Left lung (tissue), 10 donors: ENCODE results near the gene SUPT4H1. TPM values are rescaled to one million over a fixed set of nuclear protein-coding genes. Genes with fewer than 3 reads are reported as not detected.

Experiments
- ATAC-seq: fragments of 200-7000 bp; cut with Tn5 transposase; one replicate; pipeline ENCODE4 v1.9.1; 2020; ENCODE audit warnings: moderate library complexity
- DNase-seq, 4 donors: peaks; one replicate each; pipeline ENCODE4 v3.0.0-alpha.2; 2013 to 2020
- H3K27ac ChIP-seq, 2 donors: fragments of 200-600 bp; sonication (generic) in 1 of 2; one replicate each; pipeline versions ENCODE4 v1.5.0 to v1.8.0; 2020 to 2021
- H3K27me3 ChIP-seq, 2 donors: fragments of 200-600 bp; sonication (generic) in 1 of 2; one replicate each; pipeline versions ENCODE4 v1.5.0 to v1.8.0; 2020 to 2021
- H3K36me3 ChIP-seq, 2 donors: fragments of 200-600 bp; sonication (generic) in 1 of 2; one replicate each; pipeline versions ENCODE4 v1.5.0 to v1.8.0; 2020 to 2021
- H3K4me1 ChIP-seq, 2 donors: fragments of 200-600 bp; one replicate each; pipeline ENCODE4 v1.8.0; 2021
- H3K4me3 ChIP-seq, 2 donors: fragments of 200-600 bp; sonication (generic) in 1 of 2; one replicate each; pipeline versions ENCODE4 v1.5.0 to v1.8.0; 2020 to 2021; ENCODE audit warnings: mild to moderate bottlenecking in 1 of 2
- H3K9me3 ChIP-seq, 2 donors: fragments of 200-600 bp; sonication (generic) in 1 of 2; one replicate each; pipeline versions ENCODE4 v1.5.0 to v1.8.0; 2020 to 2021
- intact Hi-C, 2 donors: fragments of 100-400 bp; cut with DNase I; formaldehyde crosslinking; loops; one replicate each; pipeline versions ENCODE4 v1.11.2 to v1.14.2; 2022
- polyA plus RNA-seq, 6 donors: library from polyadenylated mRNA; unstranded; fragments of 120-200 nt; gene quantifications; one replicate each; pipeline ENCODE4 v1.2.1, GENCODE V29; 2013; ENCODE audit not compliant: insufficient read length in 6 of 6
- total RNA-seq, 2 donors: library from RNA; stranded (reverse); fragmentation: NEBNext Ultra II Directional; extraction: Animal tissue kit (Norgen Biotek cat#: 25700); gene quantifications; one replicate each; pipeline ENCODE4 v1.2.1, GENCODE V29; 2021
- TF ChIP-seq, protein P1 (sequence below), 2 donors: fragments of 200-600 bp; sonication (generic) in 1 of 2; IDR thresholded peaks; one replicate each; pipeline versions ENCODE4 v1.5.0 to v1.8.0; 2021; ENCODE audit warnings: antibody characterized with exemption in 2 of 2
- donor health status: DM: no; HTN: yes; CAD: no.
- donor health status: DM: no; HTN: no; CAD: no.

SUPT4H1 gene
- total and polyA plus RNA-seq, 8 donors = 68.4 to 139 (median 124) TPM

DNA sequence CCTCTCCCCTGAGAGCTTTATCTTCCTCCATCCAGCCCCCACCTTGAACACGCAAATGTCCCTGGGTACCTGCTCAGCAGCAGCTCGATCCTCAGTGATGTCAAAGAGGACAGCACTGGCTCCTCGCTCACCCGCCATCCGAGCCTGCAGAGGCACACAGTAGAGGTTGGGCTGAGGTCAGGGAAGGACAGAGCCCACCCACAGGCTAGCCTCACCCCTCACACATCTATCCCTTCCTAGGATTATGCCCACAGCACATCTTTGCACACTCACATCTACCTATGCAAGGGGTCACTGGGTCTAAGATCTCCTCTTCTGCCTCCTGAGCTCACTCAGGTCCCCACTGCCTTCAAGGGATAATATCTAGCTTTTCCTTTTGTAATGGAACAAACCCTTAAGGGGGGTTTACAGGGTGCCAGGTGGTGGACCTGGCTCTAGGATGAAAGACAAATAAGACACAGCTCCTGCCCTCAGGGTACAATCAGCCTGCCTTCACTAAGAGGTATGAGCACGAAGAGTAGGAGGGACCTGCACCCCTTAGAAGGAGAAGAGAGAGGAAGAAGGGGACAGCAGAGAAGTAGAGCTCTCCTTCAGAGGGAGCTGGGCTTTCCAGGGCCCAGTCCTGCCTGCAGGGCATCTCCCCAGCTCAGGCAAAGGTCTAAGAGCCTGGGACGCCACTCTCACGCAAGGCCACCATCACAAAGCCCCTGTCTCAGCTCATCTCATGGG lies 11.6 kb upstream of the SUPT4H1 start:
- H3K4me1 ChIP-seq = no peaks in the 10 kb centered on the region
- no peaks in the 10 kb centered on the region for H3K36me3 ChIP-seq
- H3K9me3 ChIP-seq = no peaks in the 10 kb centered on the region
- H3K4me3 ChIP-seq = no peak overlapping the region
- ATAC-seq (no peak), DNase-seq (no peak)
- H3K27me3 ChIP-seq = no peaks in the 10 kb centered on the region
- intact Hi-C loops = no loop called here
- TF ChIP-seq, protein P1, sequence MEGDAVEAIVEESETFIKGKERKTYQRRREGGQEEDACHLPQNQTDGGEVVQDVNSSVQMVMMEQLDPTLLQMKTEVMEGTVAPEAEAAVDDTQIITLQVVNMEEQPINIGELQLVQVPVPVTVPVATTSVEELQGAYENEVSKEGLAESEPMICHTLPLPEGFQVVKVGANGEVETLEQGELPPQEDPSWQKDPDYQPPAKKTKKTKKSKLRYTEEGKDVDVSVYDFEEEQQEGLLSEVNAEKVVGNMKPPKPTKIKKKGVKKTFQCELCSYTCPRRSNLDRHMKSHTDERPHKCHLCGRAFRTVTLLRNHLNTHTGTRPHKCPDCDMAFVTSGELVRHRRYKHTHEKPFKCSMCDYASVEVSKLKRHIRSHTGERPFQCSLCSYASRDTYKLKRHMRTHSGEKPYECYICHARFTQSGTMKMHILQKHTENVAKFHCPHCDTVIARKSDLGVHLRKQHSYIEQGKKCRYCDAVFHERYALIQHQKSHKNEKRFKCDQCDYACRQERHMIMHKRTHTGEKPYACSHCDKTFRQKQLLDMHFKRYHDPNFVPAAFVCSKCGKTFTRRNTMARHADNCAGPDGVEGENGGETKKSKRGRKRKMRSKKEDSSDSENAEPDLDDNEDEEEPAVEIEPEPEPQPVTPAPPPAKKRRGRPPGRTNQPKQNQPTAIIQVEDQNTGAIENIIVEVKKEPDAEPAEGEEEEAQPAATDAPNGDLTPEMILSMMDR (IDR thresholded peaks at IDR 0.05) = no peak
- H3K27ac ChIP-seq = no peak overlapping the region

DNA sequence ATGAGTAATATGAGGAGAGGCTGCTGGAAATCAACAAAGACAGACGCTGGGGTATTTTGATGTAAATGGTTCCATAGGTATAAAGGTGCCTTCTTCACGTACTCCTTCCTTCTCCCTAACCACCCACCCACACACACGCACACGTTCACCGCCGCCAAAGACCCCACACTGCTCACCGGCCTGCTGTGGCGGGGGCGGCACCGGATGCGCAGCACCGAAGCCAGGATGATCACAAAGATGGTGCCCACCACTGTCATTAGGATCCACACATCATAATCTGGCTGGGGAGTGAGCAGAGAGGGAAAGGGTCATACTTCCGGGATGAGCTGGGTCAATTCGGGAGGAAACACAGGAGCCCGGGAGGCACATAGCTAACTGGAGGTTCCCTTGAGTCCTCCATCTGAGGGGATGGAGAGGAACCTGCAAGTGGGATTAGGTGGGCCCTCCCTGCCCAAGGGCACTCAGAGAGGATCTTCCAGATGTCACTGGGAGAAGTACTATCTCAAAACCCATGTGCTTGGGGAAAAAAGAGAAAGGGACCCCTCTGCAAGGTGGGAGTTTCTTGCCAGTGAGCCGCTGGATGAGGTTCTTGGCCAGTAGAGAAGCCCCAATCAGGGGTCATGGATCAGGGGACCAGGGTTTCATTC lies 10.5 kb upstream of the SUPT4H1 start:
- H3K4me1 ChIP-seq = no peaks in the 10 kb centered on the region
- H3K36me3 ChIP-seq = peaks cover 0 to 7% of the 10 kb centered on the region in 2 donors
- no peak overlapping the region for H3K27ac ChIP-seq
- TF ChIP-seq, protein P1 (IDR thresholded peaks at IDR 0.05) = no peak
- intact Hi-C loops = no loop called here
- DNase-seq (no peak), ATAC-seq (no peak)
- no peak overlapping the region for H3K4me3 ChIP-seq
- H3K9me3 ChIP-seq = no peaks in the 10 kb centered on the region
- no peaks in the 10 kb centered on the region for H3K27me3 ChIP-seq

DNA sequence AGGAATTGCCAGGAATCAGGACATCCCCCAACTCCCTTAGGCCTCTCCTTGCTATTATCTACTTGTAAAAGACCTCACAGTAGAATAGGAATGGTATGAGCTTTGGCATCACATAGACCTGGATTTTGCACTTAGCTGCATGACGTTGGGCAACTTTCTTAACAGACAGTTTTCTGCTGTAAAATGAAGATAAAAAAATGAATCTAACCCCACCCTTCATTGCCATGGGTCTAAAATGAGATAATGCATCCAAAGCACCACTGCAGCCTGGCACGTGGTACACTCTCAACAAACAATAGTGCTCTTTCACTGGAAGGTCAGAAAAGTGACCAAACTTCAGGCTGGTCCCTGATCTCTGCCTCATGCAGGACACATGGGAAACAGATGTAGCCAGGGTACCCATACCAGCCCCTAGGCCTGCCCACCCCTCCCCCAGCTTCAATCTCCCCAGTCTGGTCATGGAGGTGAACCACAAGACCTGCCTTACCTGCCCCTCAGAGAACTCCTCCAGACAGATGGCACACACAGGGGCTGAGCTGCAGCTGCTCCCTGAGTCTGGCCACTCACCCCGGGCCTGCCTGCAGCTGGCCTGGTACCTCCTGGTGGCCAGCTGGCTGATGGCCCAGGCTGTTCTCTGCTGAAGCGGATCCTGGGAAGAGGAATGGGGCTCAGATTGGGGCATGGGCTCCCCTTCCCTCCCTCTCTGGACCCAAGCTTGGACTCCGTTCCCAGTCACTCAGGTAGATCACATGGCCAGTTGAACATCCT lies 8.5 kb upstream of the SUPT4H1 start:
- Histone ChIP-seq H3K9me3 (no peaks in the 10 kb centered on the region), H3K27me3 (no peaks in the 10 kb centered on the region), H3K27ac (no peak overlapping the region), H3K4me3 (no peak overlapping the region), H3K36me3 (peaks cover 0 to 7% of the 10 kb centered on the region in 2 donors), H3K4me1 (no peaks in the 10 kb centered on the region)
- TF ChIP-seq, protein P1 (IDR thresholded peaks at IDR 0.05) = no peak
- no peak for ATAC-seq
- intact Hi-C loops = no loop called here
- no peak for DNase-seq

DNA sequence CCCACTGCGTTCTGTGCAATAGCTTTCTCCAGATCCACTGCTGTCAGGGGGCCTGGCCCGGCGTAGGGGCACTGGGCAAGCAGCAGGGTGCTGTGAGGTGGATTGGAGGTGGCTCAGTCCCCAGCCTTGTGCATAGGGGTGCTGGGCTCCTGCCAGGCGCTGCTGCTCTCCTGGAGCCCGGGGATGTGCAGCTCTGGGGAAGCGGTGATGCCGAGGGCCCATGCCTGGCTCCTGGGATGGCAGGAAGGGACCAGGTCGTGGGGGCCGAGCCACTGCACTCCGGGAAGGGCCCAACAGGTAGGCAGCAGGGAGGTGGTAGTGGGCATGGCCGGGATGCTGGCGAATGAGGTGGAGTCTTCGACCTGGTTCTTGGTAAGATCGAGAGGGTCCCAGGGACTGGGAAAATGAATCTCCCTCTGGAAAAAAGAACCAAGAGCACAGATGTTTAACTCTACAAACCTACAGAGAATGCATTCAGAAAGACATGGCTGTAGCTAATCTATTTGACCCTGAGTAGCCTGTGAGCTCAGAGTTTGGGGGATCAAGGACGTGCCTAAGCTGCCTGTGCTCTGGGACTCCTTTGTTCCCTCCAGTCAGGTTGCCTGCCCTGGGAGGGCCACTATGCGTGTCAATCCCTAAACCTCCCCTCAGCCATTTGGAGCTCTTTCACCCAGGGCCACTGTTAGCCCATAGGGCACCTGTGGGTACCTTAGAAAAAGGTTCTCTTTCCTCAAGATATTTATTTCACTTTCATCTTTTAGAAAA lies 6.6 kb upstream of the SUPT4H1 start:
- TF ChIP-seq, protein P1 (IDR thresholded peaks at IDR 0.05) = no peak
- DNase-seq = no peak
- peaks cover 0 to 7% of the 10 kb centered on the region in 2 donors for H3K36me3 ChIP-seq
- peaks cover 0 to under 1% of the 10 kb centered on the region in 2 donors for H3K4me1 ChIP-seq
- H3K4me3 ChIP-seq = no peak overlapping the region
- no peaks in the 10 kb centered on the region for H3K9me3 ChIP-seq
- intact Hi-C loops = no loop called here
- H3K27ac ChIP-seq = no peak overlapping the region
- no peaks in the 10 kb centered on the region for H3K27me3 ChIP-seq
- no peak for ATAC-seq
